Stimulated activated CD4-positive, alpha-beta T cell treated with anti-CD3 and anti-CD28 coated beads, Interleukin-4, amount 100 ng/mL, for 24 hours (primary cell): ENCODE results near the gene KDM6B.

Source experiments
- DNase-seq: peaks from one replicate; pipeline ENCODE4 v3.0.0-alpha.2; 2020

Gene KDM6B

DNA sequence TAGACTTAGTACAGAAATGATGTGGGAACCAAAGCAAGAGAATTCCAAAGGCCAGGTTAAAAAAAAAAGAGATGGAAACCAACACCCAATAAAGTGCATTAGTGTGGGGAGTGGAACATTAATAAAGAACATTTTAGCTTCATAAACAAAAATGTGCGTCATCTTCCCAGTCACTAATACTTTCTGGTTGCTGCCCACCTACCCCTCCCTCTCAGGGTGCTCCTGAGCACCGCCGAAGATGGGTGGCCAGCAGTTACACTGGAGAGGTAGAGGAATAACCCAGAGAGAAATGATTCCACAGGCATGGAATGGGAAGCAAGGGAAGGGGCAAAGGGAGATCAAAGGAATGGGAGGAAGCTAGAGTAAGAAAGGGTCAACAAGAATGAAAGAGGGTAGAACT lies 48.6 kb downstream of the KDM6B start:
- no peak for DNase-seq
